NCI-H226 (cell line): ENCODE measurements around the gene LAMC1.
A peak's percentile ranks its signal among the peaks of the same experiment; 100 is the strongest.

Source experiments
- DNase-seq: peaks from one replicate; pipeline ENCODE4 v3.0.0-alpha.2; 2015

Gene LAMC1

DNA sequence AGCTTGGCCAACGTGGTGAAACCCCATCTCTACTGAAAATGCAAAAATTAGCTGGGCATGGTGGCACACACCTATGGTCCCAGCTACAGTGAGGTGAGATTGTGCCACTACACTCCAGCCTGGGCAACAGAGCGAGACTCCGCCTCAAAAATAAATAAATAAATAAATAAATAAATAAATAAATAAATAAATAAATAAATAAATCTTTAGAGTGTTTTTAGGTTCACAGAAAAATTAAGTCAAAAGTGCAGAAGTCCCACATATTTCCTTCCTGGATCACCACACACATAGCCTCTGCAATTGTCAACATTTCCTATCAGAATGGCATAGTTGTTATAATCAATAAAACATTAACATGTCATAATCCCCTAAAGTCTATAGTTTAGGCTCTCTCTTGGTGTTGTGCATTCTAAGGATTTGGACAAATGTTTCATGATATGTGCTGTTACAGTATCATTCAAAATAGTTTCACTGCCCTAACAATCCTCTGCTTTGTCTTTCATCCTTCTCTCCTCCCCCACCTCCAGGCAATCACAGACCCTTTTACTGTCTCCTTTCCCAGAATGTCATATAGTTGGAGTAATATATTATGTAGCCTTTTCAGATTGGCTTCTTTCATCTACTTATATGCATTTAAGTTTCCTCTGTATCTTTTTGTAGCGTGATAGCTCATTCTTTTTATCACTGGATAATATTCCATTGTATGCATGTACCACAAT, 58.3 kb downstream of the LAMC1 start:
- DNase-seq = no peak

DNA sequence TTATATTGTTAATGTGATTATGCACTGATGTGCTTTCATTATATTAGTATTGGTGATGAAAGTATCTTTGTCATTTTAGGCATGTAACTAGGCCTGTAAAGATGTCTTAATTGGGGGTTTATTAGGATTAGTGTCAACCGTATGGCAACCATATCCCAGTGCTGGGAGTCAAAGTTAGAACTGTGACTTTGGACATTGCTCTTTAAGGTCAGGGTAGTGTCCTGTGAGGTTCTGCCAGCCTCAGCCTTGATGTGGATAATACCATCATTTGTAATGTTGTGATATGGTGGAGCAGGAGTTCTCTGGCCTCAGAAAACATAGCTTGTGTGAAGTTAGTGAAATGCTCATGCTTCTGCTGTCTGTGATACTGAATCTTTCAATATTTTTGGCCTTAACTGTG, 59.4 kb downstream of the LAMC1 start:
- no peak for DNase-seq

DNA sequence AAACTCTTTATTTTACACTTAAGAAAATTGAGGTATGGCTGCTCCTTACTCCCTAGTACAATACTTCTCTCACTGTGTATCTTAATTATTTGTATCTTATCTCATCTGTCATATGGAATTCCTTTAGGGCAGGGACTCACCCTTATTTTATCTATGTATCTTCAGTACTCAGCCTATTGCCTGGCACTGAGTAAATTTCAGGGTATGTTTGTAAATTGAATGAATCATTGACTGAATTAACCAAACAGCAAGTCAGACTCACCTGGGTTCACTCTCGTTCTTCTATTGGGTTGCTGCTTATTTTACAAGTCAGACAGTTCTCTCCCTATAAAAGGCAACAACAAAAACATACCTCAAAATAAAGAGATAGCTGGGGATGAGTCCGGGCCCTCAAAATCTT, 63.8 kb downstream of the LAMC1 start:
- no peak for DNase-seq

DNA sequence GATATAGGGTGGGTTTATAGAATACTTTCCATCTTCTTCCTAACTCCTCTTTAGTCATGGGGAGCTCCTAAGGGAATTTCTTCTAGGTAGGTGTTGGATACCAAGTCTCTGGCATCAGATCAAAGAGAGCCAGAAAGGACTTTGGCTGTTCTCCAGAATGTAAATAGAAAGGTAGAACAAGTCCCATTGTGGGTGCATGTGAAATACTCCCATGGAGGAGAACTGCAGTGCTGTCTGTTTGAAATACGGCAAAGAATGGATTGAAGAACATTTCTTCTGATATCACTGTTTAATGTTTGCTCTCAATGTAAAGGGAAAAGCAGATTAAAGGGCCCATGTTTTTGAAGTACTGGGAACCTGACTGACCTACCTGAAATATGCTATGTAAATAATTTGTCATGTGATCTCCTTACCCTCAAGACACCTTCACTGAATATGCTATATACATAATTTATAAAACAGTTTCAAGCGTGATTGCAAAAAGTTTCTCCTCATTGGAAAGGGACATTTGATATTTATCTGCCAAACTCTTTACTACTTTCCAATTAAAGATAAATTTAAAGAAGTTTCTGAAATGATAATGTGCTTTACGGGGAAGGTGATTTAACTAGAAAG, 65.9 kb downstream of the LAMC1 start:
- DNase-seq = no peak

DNA sequence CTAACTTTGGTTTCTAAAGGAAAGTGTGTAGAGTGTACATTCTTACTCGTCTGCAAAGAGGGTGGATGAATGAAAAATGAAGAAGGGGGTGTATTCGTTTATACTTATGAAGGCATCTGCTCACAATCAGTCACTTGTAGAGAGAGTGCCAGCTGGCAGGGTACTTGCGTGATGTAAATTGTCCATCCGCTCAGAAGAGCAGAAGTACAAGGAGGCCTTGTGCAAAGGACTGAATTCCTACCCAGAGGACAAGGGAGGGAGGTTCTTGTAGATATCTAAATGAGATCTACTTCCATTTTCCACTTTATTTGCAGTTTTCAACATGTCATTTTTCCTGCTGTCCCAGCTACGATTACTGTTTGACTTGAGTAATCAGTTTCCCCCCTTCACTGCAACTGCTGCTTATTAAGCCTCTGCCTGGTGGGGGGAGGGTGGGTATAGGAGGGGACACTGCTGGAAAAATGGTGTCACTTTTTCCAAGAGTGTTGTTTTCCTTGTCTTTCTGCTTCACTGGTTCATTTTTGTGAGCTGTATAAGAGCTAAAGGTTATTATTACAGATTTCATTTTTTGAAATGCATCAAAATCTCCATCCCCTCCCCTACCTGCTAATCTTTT, 67.3 kb downstream of the LAMC1 start:
- no peak for DNase-seq

DNA sequence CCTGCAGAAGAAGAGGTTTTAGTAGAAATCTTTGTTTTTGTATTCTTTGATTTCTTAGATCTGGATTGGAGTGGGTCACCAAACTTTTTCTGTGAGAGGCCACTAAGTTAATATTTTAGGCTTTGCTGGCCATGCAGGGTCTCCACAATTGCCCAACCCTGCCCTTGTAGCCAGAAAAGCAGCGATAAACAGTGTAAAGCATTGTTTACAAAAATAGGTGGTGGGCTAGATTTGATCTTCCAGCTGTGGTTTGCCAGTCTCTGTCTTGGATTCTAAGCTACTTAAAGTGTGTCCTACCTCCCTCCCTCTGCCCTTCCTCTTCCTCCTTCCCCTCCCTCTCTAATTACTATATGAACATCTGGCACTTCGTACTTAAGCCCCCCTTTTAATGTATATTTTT, 68.0 kb downstream of the LAMC1 start:
- DNase-seq = no peak

DNA sequence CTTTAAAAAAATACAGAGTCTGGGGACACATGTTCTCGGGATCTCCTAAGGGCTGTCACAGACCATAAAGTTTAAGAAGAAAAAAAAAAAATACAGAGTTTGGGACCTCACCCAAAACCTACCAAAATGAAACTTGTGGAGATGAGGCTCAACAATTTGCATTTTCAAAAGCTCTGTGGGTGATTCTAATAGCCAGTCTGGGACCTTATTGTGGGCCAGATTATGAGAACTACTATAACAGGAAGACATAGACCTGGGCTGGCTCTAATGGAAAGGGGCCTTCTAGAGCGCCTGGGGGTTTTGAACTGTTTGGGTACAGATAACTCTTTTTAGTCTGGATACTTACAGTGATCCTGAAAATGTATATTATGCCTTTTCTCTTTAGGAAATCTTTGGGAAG, 69.1 kb downstream of the LAMC1 start:
- no peak for DNase-seq

DNA sequence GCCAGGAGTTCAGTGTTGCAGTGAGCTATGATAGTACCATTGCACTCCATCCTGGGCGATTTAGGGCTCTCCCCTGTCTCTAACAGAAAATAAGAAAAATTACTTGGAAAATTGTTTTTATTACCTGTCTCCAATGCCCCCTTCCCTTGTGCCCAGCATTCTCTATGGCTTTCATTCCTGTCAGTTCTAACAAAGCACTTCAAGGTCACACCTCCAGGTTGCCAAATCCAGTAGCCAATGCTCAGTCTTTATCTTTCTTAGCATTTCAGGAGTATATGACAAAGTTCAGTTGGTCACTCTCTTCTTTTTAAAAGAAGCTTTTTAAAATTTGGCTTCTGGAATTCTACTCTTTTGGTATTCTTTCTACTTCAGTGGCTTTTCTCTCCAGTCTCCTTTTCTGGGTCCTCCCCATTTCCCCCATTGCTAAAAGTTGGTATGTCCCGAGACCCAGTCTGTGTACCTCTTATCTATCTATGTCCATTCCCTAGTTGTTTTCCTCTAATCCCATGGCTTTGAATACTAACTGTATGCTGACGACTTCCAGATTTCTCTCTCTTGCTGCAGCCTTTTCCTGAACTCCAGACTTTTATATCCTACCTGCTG, 69.9 kb downstream of the LAMC1 start:
- no peak for DNase-seq

DNA sequence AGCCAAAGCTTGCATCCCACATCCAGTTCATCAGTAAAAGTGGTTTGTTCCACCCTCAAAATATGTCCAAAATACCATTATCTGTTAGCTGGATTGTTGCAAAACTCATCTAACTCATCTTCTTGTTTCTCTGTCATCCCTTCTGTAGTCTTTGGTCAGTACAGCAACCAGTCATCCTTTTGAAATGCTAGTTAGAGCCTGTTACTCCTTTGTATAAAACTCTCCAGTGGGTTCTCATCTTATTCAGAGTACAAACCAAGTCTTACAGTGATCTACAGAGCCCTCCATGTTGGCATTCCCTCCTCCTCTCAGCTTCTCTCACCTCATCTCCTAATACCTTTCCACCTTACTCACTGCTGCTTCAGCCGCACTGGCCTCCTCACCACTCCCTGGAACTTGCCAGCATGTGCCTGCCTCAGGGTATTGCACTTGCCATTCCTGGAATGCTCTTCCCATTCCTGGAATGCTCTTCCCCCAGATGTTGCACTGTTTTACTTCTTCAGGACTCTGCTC, 70.6 kb downstream of the LAMC1 start:
- DNase-seq = peak; percentile 99

DNA sequence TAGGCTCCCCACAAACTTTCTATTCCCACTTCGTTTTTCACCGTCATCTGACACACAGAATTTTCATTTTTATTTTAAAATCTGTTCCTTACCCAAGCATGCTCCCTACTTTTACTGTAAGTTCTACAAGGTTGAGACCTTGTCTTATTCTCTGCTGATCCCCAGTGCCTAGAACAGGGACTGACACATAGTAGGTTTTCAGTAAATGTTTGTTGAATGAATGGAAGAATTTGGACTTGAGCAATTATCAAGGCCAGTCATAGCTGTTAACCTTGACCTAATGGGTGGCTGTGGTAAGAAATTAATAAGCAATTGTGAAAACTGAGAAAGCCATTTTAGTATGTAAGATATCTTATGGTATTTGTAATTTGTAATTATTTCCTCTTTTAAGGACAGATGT, 71.1 kb downstream of the LAMC1 start:
- no peak for DNase-seq

DNA sequence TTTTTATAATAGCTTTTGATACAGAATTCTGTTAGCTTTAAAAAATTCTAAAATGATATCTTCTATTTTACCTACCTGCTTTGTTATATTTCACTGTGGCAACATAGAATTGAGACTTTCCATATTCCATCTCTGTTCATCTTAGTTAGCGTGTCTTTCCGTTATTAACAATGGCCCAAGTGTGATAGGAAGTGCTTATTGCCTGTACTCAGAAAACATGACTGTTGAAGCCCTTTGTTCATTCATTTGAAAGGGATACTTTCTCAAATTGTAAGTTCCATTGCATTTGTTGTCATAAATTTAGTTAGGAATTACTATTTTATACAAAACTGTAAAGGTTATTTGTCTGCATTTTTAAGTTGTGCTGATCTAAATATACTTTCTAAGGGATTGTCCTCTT, 73.1 kb downstream of the LAMC1 start:
- DNase-seq = no peak

DNA sequence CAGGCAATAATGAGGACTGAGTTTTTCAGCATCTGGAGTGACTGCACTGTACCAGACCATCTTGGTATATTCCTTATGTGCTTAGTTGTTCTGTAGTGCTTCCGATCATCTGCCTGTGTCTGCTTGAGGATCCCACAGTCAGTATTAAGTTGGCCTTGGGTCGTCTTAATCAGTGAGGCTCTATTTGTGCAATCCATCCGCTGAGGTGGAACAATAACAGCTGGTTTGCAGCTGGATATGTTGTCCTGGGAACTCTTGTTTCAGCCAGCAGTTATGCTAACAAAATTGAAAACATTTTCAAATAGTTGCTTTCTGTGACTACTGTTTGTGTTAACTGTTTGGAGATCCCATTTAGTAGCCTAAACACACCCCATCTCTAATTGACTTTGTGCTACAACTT, 73.7 kb downstream of the LAMC1 start:
- no peak for DNase-seq

DNA sequence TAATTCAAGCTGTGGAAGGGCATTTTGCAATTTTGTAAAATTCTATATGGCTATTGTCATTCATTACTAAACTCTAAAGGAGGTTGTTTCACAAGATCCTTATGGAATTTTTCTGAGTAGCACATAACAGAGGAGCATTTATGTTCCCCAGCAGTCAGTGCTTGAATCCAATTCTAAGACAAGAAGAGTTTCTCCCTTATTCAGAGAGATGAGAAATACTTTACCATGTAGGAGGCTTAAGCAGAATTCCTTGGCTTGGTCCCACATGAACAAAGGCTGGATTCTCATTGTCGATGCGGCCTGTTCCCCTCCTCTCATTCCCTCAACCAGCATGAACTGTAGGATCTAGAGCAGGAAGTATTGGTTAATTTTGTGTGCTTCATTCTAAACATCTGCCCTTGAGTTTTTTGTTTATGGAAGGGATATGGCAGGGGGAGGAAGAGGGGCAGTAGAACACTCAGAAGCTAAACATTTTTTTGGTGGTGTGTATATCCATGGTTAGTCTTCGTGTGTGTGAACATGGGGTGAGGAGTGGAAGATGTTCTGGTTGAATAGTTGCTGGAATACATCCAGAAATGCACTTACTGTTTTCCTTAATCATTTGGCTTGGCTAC, 74.3 kb downstream of the LAMC1 start:
- DNase-seq = peak; percentile 67

DNA sequence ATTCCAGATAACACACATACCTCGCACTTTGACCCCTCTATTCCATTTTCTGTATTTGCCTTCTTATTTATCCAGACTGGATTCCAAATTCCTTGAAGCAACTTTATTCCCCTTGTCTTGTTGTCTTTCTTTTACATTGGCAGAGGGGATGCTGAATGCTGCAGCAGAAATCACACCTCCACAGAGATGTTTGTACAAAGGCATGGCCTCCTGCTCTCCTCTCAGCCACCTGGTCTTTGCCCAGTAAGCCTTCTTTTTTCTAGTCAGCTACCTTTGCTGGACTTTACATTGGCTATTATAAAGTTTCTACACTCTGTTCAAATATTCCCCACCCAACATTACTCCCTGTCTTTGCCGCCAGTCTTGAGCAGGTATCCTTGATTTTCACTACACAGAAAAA, 75.1 kb downstream of the LAMC1 start:
- no peak for DNase-seq

DNA sequence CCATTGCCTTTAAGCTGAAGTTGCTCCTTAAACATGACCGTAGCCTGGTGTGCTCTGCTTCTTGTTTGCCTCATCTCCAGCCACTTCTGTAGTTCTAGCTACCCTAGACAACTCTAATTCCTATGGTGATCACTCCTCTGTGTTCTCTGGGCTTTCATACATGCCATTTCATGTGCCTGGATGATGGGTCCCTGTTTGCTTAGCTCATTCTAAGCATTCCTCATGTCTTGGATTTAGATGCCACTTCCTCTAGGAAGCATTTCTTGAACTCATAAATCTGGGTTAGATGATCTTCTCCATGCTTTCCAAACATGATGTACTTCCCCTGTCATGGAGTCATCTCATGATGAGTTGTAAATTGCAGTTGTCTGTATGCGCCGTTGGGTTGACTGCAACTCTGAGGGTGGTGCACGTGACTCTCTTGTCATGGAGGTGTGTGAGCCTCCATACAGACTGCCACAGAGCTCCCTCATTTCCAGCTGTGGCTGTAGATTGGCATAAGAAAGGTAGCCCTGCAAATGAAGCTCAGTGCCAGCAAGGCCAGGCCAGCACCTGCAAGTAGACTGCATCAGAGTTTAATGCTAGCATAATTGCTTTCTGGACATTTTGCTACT, 77.2 kb downstream of the LAMC1 start:
- DNase-seq = no peak

DNA sequence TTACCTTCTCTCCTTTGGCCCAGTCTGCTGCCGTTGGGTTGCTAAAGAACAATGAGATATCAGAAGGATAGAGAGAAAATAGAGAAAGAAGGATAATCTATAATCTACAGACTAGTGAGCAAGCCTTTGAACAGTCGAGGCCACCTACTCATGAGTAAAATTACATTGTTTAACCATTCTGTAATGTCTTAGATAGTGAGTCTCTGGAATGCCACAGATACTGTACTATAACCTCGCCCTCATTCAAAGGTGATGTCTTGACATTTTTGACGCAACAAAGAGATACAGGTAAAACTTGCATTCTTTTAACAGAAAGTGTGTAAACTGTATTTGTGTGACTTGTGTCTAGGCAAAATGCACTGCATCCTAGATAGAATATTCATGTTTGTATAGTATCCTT, 77.9 kb downstream of the LAMC1 start:
- peak; percentile 42 for DNase-seq

DNA sequence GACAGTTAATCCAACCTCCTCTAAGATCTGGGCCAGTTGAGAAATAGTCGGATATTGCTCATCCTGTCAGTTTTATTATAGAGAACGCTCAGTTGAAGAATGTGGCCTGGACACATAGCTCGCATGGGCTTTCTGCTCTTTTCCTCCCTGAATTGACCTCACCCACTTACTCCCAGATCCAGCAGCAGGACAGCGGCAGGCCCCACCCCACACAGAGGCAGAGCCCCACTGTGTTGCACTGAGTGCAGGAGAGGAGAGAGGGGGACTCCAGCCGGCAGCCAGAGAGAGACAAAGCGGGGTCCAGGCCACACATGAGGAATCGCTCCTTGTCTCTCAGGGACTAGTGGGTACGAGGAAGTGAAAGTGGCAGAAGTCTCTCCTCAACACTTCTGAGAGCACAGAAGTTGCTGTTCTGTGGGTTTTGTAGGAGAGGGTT, 78.6 kb downstream of the LAMC1 start:
- no peak for DNase-seq

DNA sequence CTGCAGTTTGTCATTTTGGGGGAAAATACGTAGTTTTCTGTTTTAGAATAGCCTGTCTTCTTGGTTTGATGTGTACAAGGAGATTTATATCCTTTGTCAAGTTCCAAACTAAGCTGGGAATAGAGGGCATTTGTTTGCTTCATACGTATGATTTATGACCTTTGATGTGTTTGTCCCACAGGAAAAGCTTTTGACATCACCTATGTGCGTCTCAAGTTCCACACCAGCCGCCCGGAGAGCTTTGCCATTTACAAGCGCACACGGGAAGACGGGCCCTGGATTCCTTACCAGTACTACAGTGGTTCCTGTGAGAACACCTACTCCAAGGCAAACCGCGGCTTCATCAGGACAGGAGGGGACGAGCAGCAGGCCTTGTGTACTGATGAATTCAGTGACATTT, 79.9 kb downstream of the LAMC1 start:
- no peak for DNase-seq

DNA sequence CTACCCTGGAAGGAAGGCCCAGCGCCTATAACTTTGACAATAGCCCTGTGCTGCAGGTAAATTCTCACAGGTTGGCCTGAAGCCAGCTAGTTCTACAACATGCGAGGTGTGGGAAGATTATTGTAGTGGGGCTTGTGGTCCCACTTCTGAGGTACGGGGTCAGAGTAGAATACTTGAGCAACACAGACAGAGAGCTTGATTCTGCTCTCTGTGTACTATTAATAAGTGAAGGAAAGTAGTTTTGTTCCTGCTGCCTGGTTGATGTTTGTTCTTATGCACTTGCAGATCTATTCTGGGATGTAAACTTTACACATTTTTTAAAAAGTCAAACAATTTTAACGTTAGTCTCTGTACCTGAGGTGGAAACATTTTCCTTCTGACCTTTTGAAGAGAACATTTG, 80.4 kb downstream of the LAMC1 start:
- no peak for DNase-seq

DNA sequence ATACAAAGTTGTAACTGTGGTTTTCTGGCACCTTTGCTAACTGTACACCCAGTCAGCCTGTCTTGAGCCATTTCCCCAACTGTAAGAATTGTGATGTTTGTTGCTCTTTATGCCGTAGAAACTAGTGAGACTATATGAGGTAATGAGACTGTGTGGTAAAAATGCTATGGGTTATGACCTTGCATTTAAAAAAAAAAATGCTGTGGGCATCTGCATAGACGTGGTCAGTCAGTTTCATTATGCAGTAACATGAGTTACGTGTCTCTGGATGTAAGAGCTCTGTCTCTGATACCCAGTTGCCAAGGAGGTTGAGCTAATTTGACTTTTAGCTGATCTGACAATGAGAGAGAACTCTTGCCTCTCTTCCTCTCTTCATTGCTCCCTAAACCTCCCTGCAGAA, 82.2 kb downstream of the LAMC1 start:
- no peak for DNase-seq

DNA sequence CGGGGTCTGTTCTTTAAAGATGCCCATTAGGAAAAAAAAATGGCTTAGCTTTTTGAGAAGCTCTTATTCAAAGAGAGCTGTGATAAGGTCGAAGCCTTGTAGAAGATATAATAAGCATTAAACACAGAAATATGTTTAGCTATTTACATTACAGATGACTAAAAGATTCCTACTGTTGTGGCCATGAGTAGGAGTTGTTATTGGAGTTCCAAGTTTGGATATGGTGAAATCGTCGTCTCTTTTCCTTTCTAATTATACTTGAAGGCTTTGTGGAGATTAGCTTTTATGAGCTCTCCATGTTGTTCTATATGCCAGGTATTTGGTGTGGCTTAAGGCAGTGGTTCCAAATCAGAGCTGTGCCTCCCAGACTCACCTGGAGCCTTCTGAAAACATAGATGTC, 82.9 kb downstream of the LAMC1 start:
- no peak for DNase-seq

DNA sequence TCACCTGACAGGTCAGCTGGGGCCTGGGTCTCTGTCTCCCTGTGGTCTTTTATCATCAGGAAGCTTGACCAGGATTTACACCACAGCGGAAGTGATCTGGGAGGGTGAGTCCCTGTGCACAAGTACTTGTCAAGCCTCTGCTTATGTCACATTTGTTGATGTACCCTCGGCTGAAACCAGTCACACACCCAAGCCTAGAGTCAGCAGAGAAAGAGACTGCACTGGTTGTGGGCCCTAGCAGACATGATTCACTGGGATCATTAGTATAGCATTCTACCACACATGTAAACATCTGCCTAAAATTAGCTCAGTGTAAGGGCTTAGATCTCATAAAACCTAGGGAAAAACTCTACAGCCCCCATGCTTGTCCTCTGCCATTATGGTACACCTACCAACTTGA, 83.5 kb downstream of the LAMC1 start:
- no peak for DNase-seq

DNA sequence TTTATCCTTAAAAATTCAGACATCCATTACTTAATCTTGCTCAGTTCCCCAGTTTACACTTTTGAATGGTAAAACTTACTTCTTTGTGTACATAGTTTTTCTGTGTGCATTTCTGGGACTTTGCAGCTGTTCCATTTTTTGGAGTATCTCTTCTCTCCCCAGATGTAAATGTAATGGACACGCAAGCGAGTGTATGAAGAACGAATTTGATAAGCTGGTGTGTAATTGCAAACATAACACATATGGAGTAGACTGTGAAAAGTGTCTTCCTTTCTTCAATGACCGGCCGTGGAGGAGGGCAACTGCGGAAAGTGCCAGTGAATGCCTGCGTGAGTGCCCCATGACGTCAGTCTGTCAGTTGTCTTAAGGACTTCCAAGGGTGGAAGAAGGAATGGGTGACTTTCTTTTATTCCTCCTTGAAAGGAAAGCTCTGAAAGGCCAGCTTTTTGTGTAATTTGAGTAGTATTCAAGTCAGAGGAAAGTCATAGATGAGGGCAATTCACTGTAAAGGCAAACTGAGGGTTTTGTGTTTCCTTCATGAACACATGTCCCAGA, 87.2 kb downstream of the LAMC1 start:
- DNase-seq = no peak
